ENCODE data around the gene MAMDC2. TPM values are rescaled to one million over a fixed set of nuclear protein-coding genes. Genes with fewer than 3 reads are reported as not detected.

The MAMDC2 gene
- total RNA-seq, 1 experiment from 2014 or later = 1.2 TPM

GRCh38 chr9:70056211-70056944 lies 12.7 kb downstream of the MAMDC2 start:
- Histone ChIP-seq H2AFZ (ENCODE audit: low read depth, low read length, poor library complexity, severe bottlenecking) (no peak overlapping the region), H3K27ac (ENCODE audit: low read depth, low read length) (no peak overlapping the region), H3K4me3 (replicated peaks in 1 of 2; ENCODE audit: low read depth in 1 of 2, low read length in 2 of 2) (no peak overlapping the region), H4K20me1 (ENCODE audit: insufficient read depth) (no peaks in the 10 kb centered on the region), H3K9me2 (ENCODE audit: insufficient read depth) (no peaks in the 10 kb centered on the region), H3K9me3 (ENCODE audit: control insufficient read depth in 1 of 2, insufficient read depth in 1 of 2, low read depth in 1 of 2, low read length in 2 of 2) (no peaks in the 10 kb centered on the region), H3K4me1 (ENCODE audit: control insufficient read depth in 1 of 2, insufficient read depth in 2 of 2, low read length in 2 of 2) (peaks cover 33 to 37% of the 10 kb centered on the region in 2 experiments), H3K9ac (ENCODE audit: low read length) (no peak overlapping the region), H3K36me3 (ENCODE audit: control insufficient read depth in 1 of 2, insufficient read depth in 2 of 2, low read length in 2 of 2) (no peaks in the 10 kb centered on the region), H3K79me2 (ENCODE audit: insufficient read depth, low read length) (no peaks in the 10 kb centered on the region), H3K27me3 (ENCODE audit: insufficient read depth, low read length) (no peaks in the 10 kb centered on the region), H3K4me2 (ENCODE audit: low read length) (no peak overlapping the region)
- RAD21 ChIA-PET (ENCODE audit: low non-redundant PET in 1 of 2, low total read pairs in 2 of 2, uncharacterized antibody in 2 of 2, unreplicated experiment in 2 of 2) = no interaction called here
- POLR2A ChIA-PET = no interaction called here
- no peak for DNase-seq (ENCODE audit: low read depth, low spot score)
- no peak for ATAC-seq
- TF ChIP-seq YY1 (IDR thresholded peaks at IDR 0.05; ENCODE audit: extremely low read depth, insufficient replicate concordance, low read depth, low read length) = no peak
- TF ChIP-seq EZH2 (IDR thresholded peaks at IDR 0.05) = no peak
- TF ChIP-seq RAD21 (IDR thresholded peaks at IDR 0.05; ENCODE audit: low read depth) = no peak
- TF ChIP-seq EZH2phosphoT487 (IDR thresholded peaks at IDR 0.05; ENCODE audit: borderline replicate concordance) = no peak
- TF ChIP-seq CBX3 (IDR thresholded peaks at IDR 0.05; ENCODE audit: low read depth) = no peak
- no peak for TF ChIP-seq SRF (IDR thresholded peaks at IDR 0.05; ENCODE audit: low read depth)
- no peak for TF ChIP-seq ZFX (IDR thresholded peaks at IDR 0.05)
- no peak for TF ChIP-seq POLR2A (IDR thresholded peaks at IDR 0.05; ENCODE audit: borderline replicate concordance, extremely low read depth, insufficient read depth, insufficient read length)
- TF ChIP-seq REST (IDR thresholded peaks at IDR 0.05; ENCODE audit: low read depth) = no peak
- no peak for TF ChIP-seq SP1 (IDR thresholded peaks at IDR 0.05; ENCODE audit: low read depth)
- no peak for TF ChIP-seq CTCF (IDR thresholded peaks at IDR 0.05 in 2 of 3, conservative IDR thresholded peaks at IDR 0.05 in 1 of 3; ENCODE audit: borderline replicate concordance in 1 of 3, insufficient read depth in 1 of 3, low read depth in 2 of 3, low read length in 2 of 3)
- no peak for TF ChIP-seq TCF7L2 (IDR thresholded peaks at IDR 0.05; ENCODE audit: borderline replicate concordance, extremely low read depth, insufficient read depth, insufficient read length)
- TF ChIP-seq SIN3A (IDR thresholded peaks at IDR 0.05; ENCODE audit: low read depth) = no peak
- TF ChIP-seq ZBTB33 (IDR thresholded peaks at IDR 0.05; ENCODE audit: extremely low read depth, insufficient replicate concordance, low read length) = no peak
- no peak for TF ChIP-seq EGR1 (IDR thresholded peaks at IDR 0.05; ENCODE audit: low read depth)
- no peak for TF ChIP-seq CEBPB (IDR thresholded peaks at IDR 0.05; ENCODE audit: low read depth)
- TF ChIP-seq ZNF274 (IDR thresholded peaks at IDR 0.05; ENCODE audit: low read depth, low read length) = no peak
- no peak for TF ChIP-seq FOSL1 (IDR thresholded peaks at IDR 0.05; ENCODE audit: low read depth)
- CTCF ChIA-PET = no interaction called here
- BruUV-seq (replicated peaks) = no TSS peak
- intact Hi-C loops (cut with micrococcal nuclease) = no loop called here

Measured in HCT116 (cell line).